AG04450 (cell line): ENCODE results near the gene SEC23IP. TPM values are rescaled to one million over a fixed set of nuclear protein-coding genes. Genes with fewer than 3 reads are reported as not detected.

Source experiments
- CTCF ChIA-PET: fragments of 300-600, 350-600 bp; formaldehyde crosslinking; extraction: SDS; loops from one replicate; lab custom pipeline; 2022; ENCODE audit warnings: antibody characterized with exemption, inconsistent platforms; lab: Charles Lee
- POLR2A ChIA-PET: fragments of 350-600 bp; formaldehyde crosslinking; extraction: SDS; loops from one replicate; lab custom pipeline; 2021; ENCODE audit warnings: antibody characterized with exemption, inconsistent platforms; lab: Yijun Ruan, JAX
- DNase-seq: peaks from one replicate; pipeline ENCODE4 v3.0.0-alpha.2; 2011; ENCODE audit warnings: low read depth, low spot score
- H3K27ac ChIP-seq: one replicate; pipeline ENCODE4 v1.5.1; 2012; ENCODE audit warnings: low read depth, low read length, control low read depth
- H3K27me3 ChIP-seq: one replicate; pipeline ENCODE4 v1.6.0; 2012; ENCODE audit warnings: low read length; ENCODE audit not compliant: control insufficient read depth, insufficient read depth
- H3K4me3 ChIP-seq: 2 replicates; pipeline ENCODE4 v1.5.1; 2011; ENCODE audit warnings: mild to moderate bottlenecking, low read depth, low read length, control low read depth
- H3K9me3 ChIP-seq: 2 replicates; pipeline ENCODE4 v1.5.1; 2012; ENCODE audit warnings: low read length; ENCODE audit not compliant: control insufficient read depth, insufficient read depth
- polyA plus RNA-seq: library from polyadenylated mRNA; depleted of rRNA; stranded (reverse); fragments of >200 nt; gene quantifications from 2 replicates; pipeline ENCODE4 v1.2.3, GENCODE V29; 2011
- TF ChIP-seq, protein P1 (sequence below): IDR thresholded peaks from 2 replicates; pipeline ENCODE4 v1.5.1; 2011; ENCODE audit warnings: low read depth, low read length, control low read depth, inconsistent platforms

The SEC23IP gene
- polyA plus RNA-seq, 1 experiment: 62.8 TPM

GRCh38 chr10:119970963-119971362, 78.4 kb downstream of the SEC23IP start:
- Histone ChIP-seq H3K4me3 (no peak overlapping the region), H3K27me3 (no peaks in the 10 kb centered on the region), H3K27ac (no peak overlapping the region), H3K9me3 (no peaks in the 10 kb centered on the region)
- DNase-seq: no peak
- ChIA-PET CTCF (no interaction called here), POLR2A (no interaction called here)
- TF ChIP-seq, protein P1, sequence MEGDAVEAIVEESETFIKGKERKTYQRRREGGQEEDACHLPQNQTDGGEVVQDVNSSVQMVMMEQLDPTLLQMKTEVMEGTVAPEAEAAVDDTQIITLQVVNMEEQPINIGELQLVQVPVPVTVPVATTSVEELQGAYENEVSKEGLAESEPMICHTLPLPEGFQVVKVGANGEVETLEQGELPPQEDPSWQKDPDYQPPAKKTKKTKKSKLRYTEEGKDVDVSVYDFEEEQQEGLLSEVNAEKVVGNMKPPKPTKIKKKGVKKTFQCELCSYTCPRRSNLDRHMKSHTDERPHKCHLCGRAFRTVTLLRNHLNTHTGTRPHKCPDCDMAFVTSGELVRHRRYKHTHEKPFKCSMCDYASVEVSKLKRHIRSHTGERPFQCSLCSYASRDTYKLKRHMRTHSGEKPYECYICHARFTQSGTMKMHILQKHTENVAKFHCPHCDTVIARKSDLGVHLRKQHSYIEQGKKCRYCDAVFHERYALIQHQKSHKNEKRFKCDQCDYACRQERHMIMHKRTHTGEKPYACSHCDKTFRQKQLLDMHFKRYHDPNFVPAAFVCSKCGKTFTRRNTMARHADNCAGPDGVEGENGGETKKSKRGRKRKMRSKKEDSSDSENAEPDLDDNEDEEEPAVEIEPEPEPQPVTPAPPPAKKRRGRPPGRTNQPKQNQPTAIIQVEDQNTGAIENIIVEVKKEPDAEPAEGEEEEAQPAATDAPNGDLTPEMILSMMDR: no peak

- POLR2A ChIA-PET: no interaction called here
These were observed 80.8 kb downstream of the SEC23IP start for GRCh38 chr10:119973281-119973680.

DNA sequence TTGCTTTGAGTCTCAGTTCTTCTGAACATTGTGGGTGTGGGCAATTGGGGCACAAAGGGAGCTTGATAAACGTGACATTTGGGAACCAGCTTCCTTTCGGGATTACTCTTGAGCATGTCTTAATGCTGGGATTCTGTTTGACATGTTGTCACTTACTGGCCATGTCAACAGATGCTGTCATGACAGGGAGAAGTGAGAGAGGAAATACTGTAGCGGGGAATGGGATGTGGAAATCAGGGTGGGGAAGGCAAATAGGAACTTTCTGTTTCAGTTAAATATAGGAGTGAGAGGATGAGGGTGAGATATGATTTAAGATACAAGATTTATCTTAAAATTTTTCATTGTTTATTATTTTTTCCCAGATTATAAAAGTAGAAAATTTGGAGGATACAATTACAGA, 83.9 kb downstream of the SEC23IP start:
- Histone ChIP-seq H3K27me3 (no peaks in the 10 kb centered on the region), H3K27ac (no peak overlapping the region), H3K9me3 (no peaks in the 10 kb centered on the region), H3K4me3 (no peak overlapping the region)
- TF ChIP-seq, protein P1: no peak
- CTCF ChIA-PET: no interaction called here
- POLR2A ChIA-PET: no interaction called here
- DNase-seq: no peak

More at GRCh38 chr10:119973281-119973680, 80.8 kb downstream of the SEC23IP start:
- DNase-seq: no peak
- H3K27ac ChIP-seq: no peak overlapping the region
- no peaks in the 10 kb centered on the region for H3K9me3 ChIP-seq
- no peaks in the 10 kb centered on the region for H3K27me3 ChIP-seq
- CTCF ChIA-PET: no interaction called here
- TF ChIP-seq, protein P1: no peak
- H3K4me3 ChIP-seq: no peak overlapping the region

DNA sequence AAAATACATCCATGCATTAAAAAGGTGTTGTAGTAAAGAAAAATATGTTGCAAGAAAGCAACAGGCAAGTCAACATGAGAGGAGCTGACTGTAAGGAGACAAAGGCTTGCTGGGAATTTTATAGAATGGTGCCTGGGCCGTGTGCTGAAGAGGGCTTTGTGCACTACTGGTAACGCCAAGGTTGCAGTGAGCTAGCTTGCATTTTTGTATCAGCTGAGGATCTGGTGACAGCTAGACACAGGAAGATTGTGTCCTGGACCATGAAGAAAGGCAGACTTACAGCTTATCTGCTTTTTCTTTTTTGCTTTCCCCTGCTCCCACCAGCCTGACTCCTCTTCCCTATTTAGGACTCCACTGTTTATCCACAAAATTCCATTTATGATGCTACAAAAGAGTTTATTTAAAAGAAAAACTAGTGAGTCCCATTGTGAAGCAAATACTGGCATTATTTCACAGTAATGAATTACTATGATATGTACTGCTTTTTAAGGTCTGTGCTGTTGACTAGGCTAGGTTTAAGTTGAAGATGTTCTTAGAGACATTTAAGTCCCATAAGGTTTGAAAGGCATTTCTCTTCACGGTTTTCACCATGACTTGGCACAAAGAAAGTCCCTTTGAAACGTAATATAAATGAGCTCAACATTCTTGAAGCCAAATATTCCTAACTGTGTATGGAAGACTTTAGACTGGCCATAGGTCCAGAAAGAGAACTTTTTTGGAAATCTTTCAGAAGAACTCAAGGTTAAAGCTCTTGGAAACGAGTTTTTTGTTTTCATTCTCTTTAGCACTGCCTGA, 88.6 kb downstream of the SEC23IP start:
- no peaks in the 10 kb centered on the region for H3K9me3 ChIP-seq
- CTCF ChIA-PET: no interaction called here
- H3K27ac ChIP-seq: no peak overlapping the region
- no peak overlapping the region for H3K4me3 ChIP-seq
- no peak for DNase-seq
- TF ChIP-seq, protein P1: no peak
- no peaks in the 10 kb centered on the region for H3K27me3 ChIP-seq
- POLR2A ChIA-PET: no interaction called here

- no peak overlapping the region for H3K27ac ChIP-seq
- TF ChIP-seq, protein P1: no peak
- POLR2A ChIA-PET: no interaction called here
- H3K4me3 ChIP-seq: no peak overlapping the region
- H3K9me3 ChIP-seq: no peaks in the 10 kb centered on the region
- H3K27me3 ChIP-seq: no peaks in the 10 kb centered on the region
- DNase-seq: no peak
- CTCF ChIA-PET: no interaction called here
These were observed 89.3 kb downstream of the SEC23IP start for GRCh38 chr10:119981826-119982225.
